IMR-90 (cell line): ENCODE measurements around the gene C3orf85. TPM values are rescaled to one million over a fixed set of nuclear protein-coding genes. Genes with fewer than 3 reads are reported as not detected.

Experiments
- ATAC-seq: fragments of 200-7000 bp; cut with Tn5 transposase; 2 replicates; pipeline ENCODE4 v1.9.1; 2020; ENCODE audit warnings: low read depth, mild to moderate bottlenecking, moderate library complexity
- BruUV-seq: library from RNA; stranded (reverse); fragments of 400-500 nt; replicated peaks from 2 replicates; lab custom pipeline; 2021; lab: Mats Ljungman, UMichigan
- CTCF ChIA-PET: fragments of 300-600 bp; formaldehyde crosslinking; extraction: SDS; loops from one replicate; lab custom pipeline; 2021; ENCODE audit warnings: antibody characterized with exemption; lab: Yijun Ruan, JAX
- POLR2A ChIA-PET: fragments of 300-600 bp; sonication (Branson Sonifier 250); formaldehyde crosslinking; loops from one replicate; lab custom pipeline; 2022; ENCODE audit warnings: antibody characterized with exemption; ENCODE audit not compliant: unreplicated experiment; lab: Charles Lee
- DNase-seq: peaks from one replicate; pipeline ENCODE4 v3.0.0; 2013
- H2AFZ ChIP-seq: replicated peaks from 2 replicates; pipeline ENCODE3; 2013; ENCODE audit warnings: low read length, mild to moderate bottlenecking; ENCODE audit not compliant: poor library complexity
- H2AK5ac ChIP-seq: 2 replicates; pipeline ENCODE4 v1.6.1; 2013; ENCODE audit warnings: low read depth, low read length, inconsistent platforms
- H2AK9ac ChIP-seq: replicated peaks from 2 replicates; pipeline ENCODE3; 2013; ENCODE audit warnings: mild to moderate bottlenecking, low read depth, low read length, moderate library complexity; ENCODE audit not compliant: poor library complexity
- H2BK120ac ChIP-seq: 2 replicates; pipeline ENCODE4 v1.6.1; 2013; ENCODE audit warnings: low read depth, low read length, inconsistent platforms
- H2BK15ac ChIP-seq: 3 replicates; pipeline ENCODE4 v1.6.1; 2013; ENCODE audit warnings: low read depth, low read length, inconsistent platforms
- H2BK20ac ChIP-seq: 2 replicates; pipeline ENCODE4 v1.6.1; 2013; ENCODE audit warnings: low read depth, mild to moderate bottlenecking, inconsistent platforms, low read length, moderate library complexity
- H2BK5ac ChIP-seq: 2 replicates; pipeline ENCODE4 v1.6.1; 2013; ENCODE audit warnings: mild to moderate bottlenecking, low read depth, low read length, inconsistent platforms; ENCODE audit not compliant: poor library complexity, severe bottlenecking
- H3K14ac ChIP-seq: replicated peaks from 2 replicates; pipeline ENCODE4 v1.6.1; 2013; ENCODE audit warnings: low read depth, low read length, inconsistent platforms
- H3K18ac ChIP-seq: 2 replicates; pipeline ENCODE4 v1.6.1; 2013; ENCODE audit warnings: low read depth, low read length, control low read depth
- H3K23ac ChIP-seq: 2 replicates; pipeline ENCODE4 v1.6.1; 2013; ENCODE audit warnings: low read depth, low read length, inconsistent platforms
- H3K27ac ChIP-seq: 2 replicates; pipeline ENCODE4 v1.5.1; 2013; ENCODE audit warnings: mild to moderate bottlenecking, control low read depth, low read length; ENCODE audit not compliant: insufficient read depth
- H3K27me3 ChIP-seq: 2 replicates; pipeline ENCODE4 v1.6.1; 2013; ENCODE audit warnings: low read length; ENCODE audit not compliant: control insufficient read depth, insufficient read depth
- H3K36me3 ChIP-seq: 2 replicates; pipeline ENCODE4 v1.6.1; 2013; ENCODE audit warnings: low read length, mixed read lengths; ENCODE audit not compliant: control insufficient read depth, insufficient read depth
- H3K4ac ChIP-seq: 2 replicates; pipeline ENCODE4 v1.6.1; 2013; ENCODE audit warnings: low read depth, low read length, inconsistent platforms
- H3K4me1 ChIP-seq: 2 replicates; pipeline ENCODE4 v1.6.1; 2013; ENCODE audit warnings: low read length, mixed read lengths; ENCODE audit not compliant: control insufficient read depth, insufficient read depth
- H3K4me2 ChIP-seq: 2 replicates; pipeline ENCODE4 v1.6.1; 2013; ENCODE audit warnings: low read depth, mild to moderate bottlenecking, control low read depth, low read length, moderate library complexity
- H3K4me3 ChIP-seq: 2 replicates; pipeline ENCODE4 v1.5.1; 2013; ENCODE audit warnings: low read depth, mild to moderate bottlenecking, control low read depth, low read length, moderate library complexity; ENCODE audit not compliant: insufficient read depth
- H3K56ac ChIP-seq: 2 replicates; pipeline ENCODE4 v1.6.1; 2013; ENCODE audit warnings: low read length, inconsistent platforms; ENCODE audit not compliant: insufficient read depth; ENCODE audit errors: extremely low read depth
- H3K79me1 ChIP-seq, 2 experiments: 2 replicates each; pipeline ENCODE4 v1.6.1; 2013; ENCODE audit warnings: low read length in 2 of 2, inconsistent platforms in 1 of 2, low read depth in 1 of 2
- H3K9ac ChIP-seq: 2 replicates; pipeline ENCODE4 v1.6.1; 2013; ENCODE audit warnings: low read depth, low read length, control low read depth
- H3K9me1 ChIP-seq: 2 replicates; pipeline ENCODE4 v1.6.1; 2013; ENCODE audit warnings: low read length, inconsistent platforms; ENCODE audit not compliant: insufficient read depth
- H3K9me3 ChIP-seq: 2 replicates; pipeline ENCODE4 v1.6.1; 2013; ENCODE audit warnings: low read length; ENCODE audit not compliant: control insufficient read depth, insufficient read depth
- H4K20me1 ChIP-seq: 2 replicates; pipeline ENCODE4 v1.6.1; 2013; ENCODE audit warnings: low read length, inconsistent platforms; ENCODE audit not compliant: insufficient read depth
- H4K5ac ChIP-seq: 2 replicates; pipeline ENCODE4 v1.6.1; 2013; ENCODE audit warnings: mild to moderate bottlenecking, low read depth, low read length, control low read depth
- H4K8ac ChIP-seq, 2 experiments: 2 replicates each; pipeline ENCODE4 v1.6.1; 2013; ENCODE audit warnings: low read depth in 2 of 2, low read length in 2 of 2, control low read depth in 1 of 2, inconsistent platforms in 1 of 2
- H4K91ac ChIP-seq: 2 replicates; pipeline ENCODE4 v1.6.1; 2013; ENCODE audit warnings: low read depth, low read length, inconsistent platforms; ENCODE audit not compliant: insufficient read depth
- BHLHE40 ChIP-seq: fragments of 150-350 bp; IDR thresholded peaks from 2 replicates; pipeline ENCODE4 v1.6.1; 2016; ENCODE audit warnings: mild to moderate bottlenecking, low read depth, low read length
- CEBPB ChIP-seq: IDR thresholded peaks from 2 replicates; pipeline ENCODE4 v1.6.1; 2012; ENCODE audit warnings: low read depth, low read length, improper control_type of control experiment
- CHD1 ChIP-seq: IDR thresholded peaks from 2 replicates; pipeline ENCODE4 v1.6.1; 2012; ENCODE audit warnings: low read depth, low read length, improper control_type of control experiment
- FOS ChIP-seq: fragments of 150-350 bp; IDR thresholded peaks from 2 replicates; pipeline ENCODE4 v1.6.1; 2016; ENCODE audit warnings: low read depth, low read length
- MAZ ChIP-seq: IDR thresholded peaks from 2 replicates; pipeline ENCODE4 v1.6.1; 2012; ENCODE audit warnings: low read depth, mild to moderate bottlenecking, low read length, improper control_type of control experiment, moderate library complexity, borderline replicate concordance
- MXI1 ChIP-seq: IDR thresholded peaks from 2 replicates; pipeline ENCODE4 v1.6.1; 2012; ENCODE audit warnings: low read depth, mild to moderate bottlenecking, low read length, moderate library complexity, borderline replicate concordance
- NFE2L2 ChIP-seq: fragments of 150-350 bp; IDR thresholded peaks from 2 replicates; pipeline ENCODE4 v1.6.1; 2016; ENCODE audit warnings: low read depth, mild to moderate bottlenecking, low read length
- RFX5 ChIP-seq: IDR thresholded peaks from 2 replicates; pipeline ENCODE4 v1.8.0; 2012; ENCODE audit warnings: low read depth, mild to moderate bottlenecking, low read length, moderate library complexity
- SMC3 ChIP-seq: fragments of 150-350 bp; IDR thresholded peaks from 2 replicates; pipeline ENCODE4 v1.6.1; 2016; ENCODE audit warnings: low read depth, mild to moderate bottlenecking, antibody characterized with exemption, low read length, moderate library complexity
- WGBS, 2 experiments: methylation state at CpG; one replicate each; pipeline versions ENCODE4 v1.1.5 to v1.1.7; 2013; ENCODE audit warnings: missing lambda C conversion rate in 2 of 2; ENCODE audit not compliant: insufficient read length in 1 of 2; ENCODE audit errors: extremely low coverage in 2 of 2; 5-methylcytosine and 5-hydroxymethylcytosine counted together
- dilution Hi-C: fragments of 300-500 bp; cut with HindIII; formaldehyde crosslinking; loops from one replicate; pipeline ENCODE4 v1.14.3; 2018; ENCODE audit warnings: low sequenced_read_pairs; ENCODE audit not compliant: unreplicated experiment
- in situ Hi-C: fragments of 300-500 bp; cut with MboI; formaldehyde crosslinking; loops from 3 replicates; pipeline ENCODE4 v1.14.3; 2019; ENCODE audit warnings: low sequenced_read_pairs, inconsistent platforms, mixed read lengths
- intact Hi-C: fragments of 100-400 bp; cut with micrococcal nuclease; formaldehyde crosslinking; loops from 2 replicates; pipeline ENCODE4 v1.10.0; 2022
- polyA plus RNA-seq, 3 experiments: library from polyadenylated mRNA; depleted of rRNA; stranded (reverse); fragments of >200 nt; gene quantifications; 2 replicates each; pipeline ENCODE4 v1.2.3, GENCODE V29; 2012; ENCODE audit warnings: low replicate concordance in 1 of 3
- total RNA-seq: library from RNA; depleted of rRNA; stranded (reverse); fragments of >200 nt; gene quantifications from 2 replicates; pipeline ENCODE4 v1.2.3, GENCODE V29; 2012
- TF ChIP-seq, protein P1 (sequence below): fragments of 150-350 bp; IDR thresholded peaks from 2 replicates; pipeline ENCODE4 v1.6.1; 2016; ENCODE audit warnings: low read depth, mild to moderate bottlenecking, low read length, moderate library complexity, borderline replicate concordance

Gene C3orf85
- total and polyA plus RNA-seq, 2 of the 4 experiments (the other 2 are of a cell fraction) = not detected

DNA sequence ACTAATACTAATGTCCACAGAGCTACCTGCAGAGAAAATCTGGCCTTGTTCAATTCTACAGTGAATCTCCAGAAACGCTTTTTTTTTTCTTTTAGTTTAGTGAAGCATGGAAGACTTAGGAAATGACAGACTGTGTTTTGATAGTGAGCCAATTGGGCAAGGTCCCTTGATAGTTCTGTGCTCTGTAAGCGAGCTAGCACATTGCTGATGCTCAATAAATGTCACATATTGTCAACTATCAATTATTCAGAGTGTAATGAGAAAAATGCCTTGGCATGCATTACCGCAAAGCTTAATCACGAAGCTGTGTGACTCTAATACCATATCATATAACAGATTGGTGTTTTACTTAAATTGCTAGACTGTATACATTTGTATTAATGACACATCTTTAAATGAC is 5.2 kb upstream of the C3orf85 start:
- Histone ChIP-seq H4K5ac (no peak overlapping the region), H2AK5ac (no peak overlapping the region), H4K91ac (no peak overlapping the region), H3K9ac (no peak overlapping the region), H3K27me3 (no peaks in the 10 kb centered on the region), H3K23ac (no peak overlapping the region), H3K4me3 (no peak overlapping the region), H3K9me1 (no peaks in the 10 kb centered on the region), H2BK5ac (no peak overlapping the region), H3K56ac (no peak overlapping the region), H3K4me1 (no peaks in the 10 kb centered on the region), H3K79me1 (no peaks in the 10 kb centered on the region), H3K4me2 (no peak overlapping the region), H2BK20ac (no peak overlapping the region), H2BK15ac (no peak overlapping the region), H3K27ac (no peak overlapping the region), H3K9me3 (no peaks in the 10 kb centered on the region), H3K14ac (no peak overlapping the region), H2AFZ (no peak overlapping the region), H2AK9ac (no peak overlapping the region), H4K8ac (no peak overlapping the region), H3K4ac (no peak overlapping the region), H3K36me3 (no peaks in the 10 kb centered on the region), H3K18ac (no peak overlapping the region), H4K20me1 (no peaks in the 10 kb centered on the region), H2BK120ac (no peak overlapping the region)
- no CpG with 5 or more reads among the region's 4 CpGs for WGBS, 2 experiments
- POLR2A ChIA-PET = no interaction called here
- TF ChIP-seq CEBPB = no peak
- no peak for TF ChIP-seq CHD1
- no peak for TF ChIP-seq RFX5
- no peak for TF ChIP-seq FOS
- TF ChIP-seq, protein P1, sequence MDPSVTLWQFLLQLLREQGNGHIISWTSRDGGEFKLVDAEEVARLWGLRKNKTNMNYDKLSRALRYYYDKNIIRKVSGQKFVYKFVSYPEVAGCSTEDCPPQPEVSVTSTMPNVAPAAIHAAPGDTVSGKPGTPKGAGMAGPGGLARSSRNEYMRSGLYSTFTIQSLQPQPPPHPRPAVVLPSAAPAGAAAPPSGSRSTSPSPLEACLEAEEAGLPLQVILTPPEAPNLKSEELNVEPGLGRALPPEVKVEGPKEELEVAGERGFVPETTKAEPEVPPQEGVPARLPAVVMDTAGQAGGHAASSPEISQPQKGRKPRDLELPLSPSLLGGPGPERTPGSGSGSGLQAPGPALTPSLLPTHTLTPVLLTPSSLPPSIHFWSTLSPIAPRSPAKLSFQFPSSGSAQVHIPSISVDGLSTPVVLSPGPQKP = no peak
- TF ChIP-seq NFE2L2 = no peak
- TF ChIP-seq MXI1 = no peak
- TF ChIP-seq BHLHE40 = no peak
- no peak for TF ChIP-seq MAZ
- TF ChIP-seq SMC3 = no peak
- DNase-seq (no peak), ATAC-seq (peak; percentile 11; the same call in 1 of the 2 replicates)
- intact Hi-C loops = no loop called here
- CTCF ChIA-PET = no interaction called here
- in situ Hi-C loops = no loop called here
- no TSS peak for BruUV-seq
- dilution Hi-C loops = no loop called here
